Brain microvascular endothelial cell (primary cell): Measurements from ENCODE around the gene PLEKHG5.

ENCODE experiments used
- DNase-seq: peaks from one replicate; pipeline ENCODE4 v3.0.0-alpha.2; 2020
- H3K27ac ChIP-seq: fragments of 250-450 bp; sonication (Bioruptor Pico); 2 replicates; pipeline ENCODE4 v1.5.1; 2020; ENCODE audit warnings: mild to moderate bottlenecking, moderate library complexity
- H3K27me3 ChIP-seq: fragments of 250-450 bp; sonication (Bioruptor Pico); replicated peaks from 2 replicates; pipeline ENCODE4 v1.5.1; 2020; ENCODE audit warnings: mild to moderate bottlenecking
- H3K36me3 ChIP-seq: fragments of 250-450 bp; sonication (Bioruptor Pico); replicated peaks from 2 replicates; pipeline ENCODE4 v1.5.1; 2020; ENCODE audit warnings: mild to moderate bottlenecking
- H3K4me3 ChIP-seq: 2 replicates; pipeline ENCODE4 v1.5.1; 2011; ENCODE audit warnings: low read depth, mild to moderate bottlenecking, control low read depth, low read length, moderate library complexity
- in situ Hi-C: cut with HindIII; loops from 2 replicates; pipeline ENCODE4 v1.10.0; 2017; ENCODE audit warnings: low sequenced_read_pairs, low pct_ligation_motif_present
- TF ChIP-seq, protein P1 (sequence below): IDR thresholded peaks from 2 replicates; pipeline ENCODE4 v1.5.1; 2011; ENCODE audit warnings: low read depth, mild to moderate bottlenecking, moderate library complexity, low read length, control low read depth, inconsistent platforms; ENCODE audit errors: missing control alignments

The PLEKHG5 gene

DNA sequence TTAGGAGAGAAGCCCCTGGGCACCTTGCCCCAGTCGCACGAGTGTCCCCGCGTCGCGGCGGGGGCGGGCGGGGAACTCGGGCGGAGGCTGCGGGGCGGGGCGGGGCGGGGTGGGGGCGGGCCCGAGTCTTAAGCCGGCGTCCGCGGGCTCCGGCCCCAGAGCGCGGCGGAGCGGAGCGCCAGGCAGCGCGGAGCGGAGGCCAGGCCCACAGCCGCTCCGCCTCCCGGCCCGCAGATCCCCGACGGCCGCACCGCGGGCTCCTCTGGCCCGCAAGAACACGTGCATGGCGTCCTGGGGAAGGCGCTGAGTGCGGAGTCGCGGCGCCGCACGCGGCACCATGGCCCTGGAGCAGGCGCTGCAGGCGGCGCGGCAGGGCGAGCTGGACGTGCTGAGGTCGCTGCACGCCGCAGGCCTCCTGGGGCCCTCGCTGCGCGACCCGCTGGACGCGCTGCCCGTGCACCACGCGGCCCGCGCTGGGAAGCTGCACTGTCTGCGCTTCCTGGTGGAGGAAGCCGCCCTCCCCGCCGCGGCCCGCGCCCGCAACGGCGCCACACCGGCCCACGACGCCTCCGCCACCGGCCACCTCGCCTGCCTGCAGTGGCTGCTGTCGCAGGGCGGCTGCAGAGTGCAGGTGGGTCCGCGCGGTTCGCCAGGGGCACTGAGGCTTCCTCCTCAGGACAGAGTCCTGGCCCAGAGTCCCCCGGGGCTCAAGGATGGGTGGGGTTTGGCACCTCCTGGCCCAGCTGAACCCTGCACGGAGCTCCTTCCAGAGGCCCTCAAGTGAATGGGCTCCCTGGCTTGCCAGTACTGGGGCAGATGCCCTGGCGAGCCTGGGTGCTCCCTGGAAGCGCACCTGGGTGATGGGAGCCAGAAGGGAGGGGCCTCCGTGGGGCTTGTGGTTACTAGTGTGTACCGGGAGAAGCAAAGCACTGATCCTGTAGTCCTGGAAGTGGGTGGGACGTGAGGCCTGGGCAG is 66.6 kb downstream of the PLEKHG5 start, which contains the start of gene ESPN:
Gene ESPN (plus strand): TSS at position 158 of the 975 bp plus-strand sequence. CDS start 180 bp downstream, at position 338.
- Histone ChIP-seq H3K27ac (no peak within 1 kb of the TSS), H3K4me3 (no peak within 1 kb of the TSS), H3K27me3 (peaks cover 48% of the 10 kb centered on the region), H3K36me3 (no peaks in the 10 kb centered on the region)
- in situ Hi-C loops = no loop called here
- TF ChIP-seq, protein P1, sequence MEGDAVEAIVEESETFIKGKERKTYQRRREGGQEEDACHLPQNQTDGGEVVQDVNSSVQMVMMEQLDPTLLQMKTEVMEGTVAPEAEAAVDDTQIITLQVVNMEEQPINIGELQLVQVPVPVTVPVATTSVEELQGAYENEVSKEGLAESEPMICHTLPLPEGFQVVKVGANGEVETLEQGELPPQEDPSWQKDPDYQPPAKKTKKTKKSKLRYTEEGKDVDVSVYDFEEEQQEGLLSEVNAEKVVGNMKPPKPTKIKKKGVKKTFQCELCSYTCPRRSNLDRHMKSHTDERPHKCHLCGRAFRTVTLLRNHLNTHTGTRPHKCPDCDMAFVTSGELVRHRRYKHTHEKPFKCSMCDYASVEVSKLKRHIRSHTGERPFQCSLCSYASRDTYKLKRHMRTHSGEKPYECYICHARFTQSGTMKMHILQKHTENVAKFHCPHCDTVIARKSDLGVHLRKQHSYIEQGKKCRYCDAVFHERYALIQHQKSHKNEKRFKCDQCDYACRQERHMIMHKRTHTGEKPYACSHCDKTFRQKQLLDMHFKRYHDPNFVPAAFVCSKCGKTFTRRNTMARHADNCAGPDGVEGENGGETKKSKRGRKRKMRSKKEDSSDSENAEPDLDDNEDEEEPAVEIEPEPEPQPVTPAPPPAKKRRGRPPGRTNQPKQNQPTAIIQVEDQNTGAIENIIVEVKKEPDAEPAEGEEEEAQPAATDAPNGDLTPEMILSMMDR = no peak
- no peak for DNase-seq

DNA sequence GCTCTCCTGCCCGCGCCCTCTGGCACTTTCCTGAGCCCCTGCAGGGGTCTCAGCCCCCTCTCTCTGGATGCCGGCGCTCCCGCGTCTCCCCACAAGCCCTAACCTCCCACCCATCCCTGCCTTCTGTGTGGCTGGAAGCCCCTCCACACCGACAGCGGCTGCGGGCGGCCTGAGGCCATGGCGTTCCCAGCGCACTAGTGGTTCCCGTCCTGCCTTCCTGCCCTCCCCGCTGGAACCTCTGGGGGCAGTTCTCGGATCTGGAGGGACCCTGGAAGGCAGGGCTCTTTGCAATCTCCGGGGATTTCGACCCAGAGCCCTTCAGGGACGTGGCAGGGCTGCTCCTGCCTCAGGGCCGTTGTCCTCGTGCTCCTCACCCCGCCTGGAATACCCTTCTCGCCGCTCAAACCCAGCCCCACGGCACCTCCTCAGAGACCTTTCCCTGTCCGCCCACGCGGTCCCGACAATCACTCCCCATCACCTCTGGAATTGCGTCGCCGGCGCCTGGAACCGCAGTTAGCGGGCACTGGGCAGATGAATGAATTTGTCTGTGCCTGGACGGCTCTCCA is 67.4 kb downstream of the PLEKHG5 start:
- no peak for DNase-seq
- in situ Hi-C loops = no loop called here
- Histone ChIP-seq H3K4me3 (no peak overlapping the region), H3K27ac (no peak overlapping the region), H3K27me3 (peaks cover 51% of the 10 kb centered on the region), H3K36me3 (no peaks in the 10 kb centered on the region)
- TF ChIP-seq, protein P1 = no peak

DNA sequence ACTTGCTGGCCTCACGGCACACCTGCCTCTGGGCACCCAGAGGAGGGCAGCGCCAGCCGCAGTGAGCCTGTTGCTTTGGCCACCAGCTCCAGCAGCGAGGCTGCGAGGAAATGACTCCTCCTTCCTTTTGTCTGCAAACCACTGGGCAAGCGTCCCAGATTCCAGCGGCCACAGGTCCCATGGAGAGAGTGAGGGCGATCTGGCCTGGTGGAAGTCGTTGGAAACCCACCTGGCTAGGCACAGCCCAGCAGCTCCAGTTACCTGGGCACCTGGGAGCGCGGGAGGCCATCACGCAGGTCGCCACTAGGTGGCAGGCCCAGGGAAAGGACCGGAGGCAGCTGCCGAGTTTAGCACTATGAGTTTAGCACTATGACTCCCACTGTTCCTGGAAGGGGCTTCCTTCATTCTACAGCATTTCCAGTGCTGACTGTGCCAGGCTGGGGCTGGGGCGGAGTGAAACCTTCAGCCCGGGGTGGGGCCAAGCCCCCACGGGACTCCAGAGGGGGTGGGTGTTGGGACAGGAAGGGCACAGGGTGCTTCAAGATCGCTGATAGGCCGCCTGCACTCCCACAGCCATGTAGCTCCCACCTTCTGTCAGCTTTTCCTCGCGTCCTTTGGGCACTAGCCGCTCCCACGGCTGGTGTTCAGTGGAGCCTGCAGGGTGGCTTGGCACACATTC is 68.0 kb downstream of the PLEKHG5 start:
- Histone ChIP-seq H3K36me3 (no peaks in the 10 kb centered on the region), H3K27me3 (peaks cover 57% of the 10 kb centered on the region), H3K27ac (no peak overlapping the region), H3K4me3 (no peak overlapping the region)
- TF ChIP-seq, protein P1 = peak; percentile 88
- DNase-seq = peak; percentile 24
- in situ Hi-C loops = no loop called here

DNA sequence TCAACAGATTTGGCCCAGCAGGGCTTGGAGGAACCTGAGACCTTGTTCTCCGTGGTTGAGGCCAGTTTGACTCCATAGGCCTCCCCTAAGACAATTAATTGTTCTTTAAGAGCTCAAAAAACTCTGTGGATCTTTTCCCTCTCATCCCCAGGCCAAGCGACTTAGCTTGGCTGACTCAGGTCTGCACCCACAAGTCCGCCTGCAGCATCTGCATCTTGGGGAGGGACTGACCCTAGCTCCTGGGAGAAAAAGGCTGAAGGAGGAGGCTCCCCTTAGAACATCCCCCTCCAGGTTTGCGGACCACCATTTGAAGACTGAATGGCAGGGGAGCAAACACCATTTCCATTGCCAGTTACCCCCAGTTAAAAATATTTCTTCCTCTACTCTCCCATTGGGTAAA is 70.2 kb downstream of the PLEKHG5 start:
- H3K27me3 ChIP-seq = peaks cover 79% of the 10 kb centered on the region
- DNase-seq = no peak
- TF ChIP-seq, protein P1 = no peak
- H3K4me3 ChIP-seq = no peak overlapping the region
- in situ Hi-C loops = no loop called here
- H3K27ac ChIP-seq = no peak overlapping the region
- H3K36me3 ChIP-seq = no peaks in the 10 kb centered on the region

DNA sequence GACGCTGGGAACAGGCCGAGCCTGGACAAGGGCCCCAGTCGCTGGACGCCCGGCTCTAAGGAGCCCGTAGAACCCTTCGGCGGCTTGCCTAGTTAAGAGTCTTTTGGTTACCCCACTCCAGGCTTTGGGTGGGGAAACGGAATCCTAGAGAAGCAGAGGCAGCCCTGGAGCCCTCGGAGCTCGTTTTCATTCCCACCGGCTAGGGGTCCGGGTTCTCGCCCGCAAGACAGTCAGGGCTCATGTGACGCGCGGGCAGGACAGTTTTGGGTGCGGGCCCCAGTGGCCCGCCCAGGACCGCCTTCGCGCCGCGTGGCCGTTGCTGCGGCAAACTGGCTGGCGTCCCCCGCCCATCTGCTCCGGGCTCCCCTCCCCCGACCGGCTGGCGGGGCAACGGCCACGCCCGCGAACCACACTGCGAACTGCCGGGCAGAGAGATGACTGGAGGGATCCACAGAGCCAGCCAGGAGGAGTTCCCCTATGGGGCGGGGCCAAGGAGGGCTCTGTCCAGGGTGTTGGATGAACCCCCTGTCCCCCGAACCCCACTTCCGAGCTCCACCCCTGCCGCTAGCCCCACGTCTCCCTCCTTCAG is 70.9 kb downstream of the PLEKHG5 start:
- Histone ChIP-seq H3K36me3 (no peaks in the 10 kb centered on the region), H3K27ac (no peak overlapping the region), H3K4me3 (no peak overlapping the region), H3K27me3 (peaks cover 77% of the 10 kb centered on the region)
- TF ChIP-seq, protein P1 = no peak
- in situ Hi-C loops = no loop called here
- DNase-seq = no peak
